Suppressor macrophage (primary cell): ENCODE data around the gene ARL8B.
"Not testable (repeated sequence)": the region's sequence is repeated elsewhere in the genome, so short reads cannot be mapped to it uniquely, and the experiment has no call there.

Experiments
- DNase-seq, 4 experiments: peaks; one replicate each; pipeline ENCODE4 v3.0.0-alpha.2; 2020 to 2022

ARL8B gene

DNA sequence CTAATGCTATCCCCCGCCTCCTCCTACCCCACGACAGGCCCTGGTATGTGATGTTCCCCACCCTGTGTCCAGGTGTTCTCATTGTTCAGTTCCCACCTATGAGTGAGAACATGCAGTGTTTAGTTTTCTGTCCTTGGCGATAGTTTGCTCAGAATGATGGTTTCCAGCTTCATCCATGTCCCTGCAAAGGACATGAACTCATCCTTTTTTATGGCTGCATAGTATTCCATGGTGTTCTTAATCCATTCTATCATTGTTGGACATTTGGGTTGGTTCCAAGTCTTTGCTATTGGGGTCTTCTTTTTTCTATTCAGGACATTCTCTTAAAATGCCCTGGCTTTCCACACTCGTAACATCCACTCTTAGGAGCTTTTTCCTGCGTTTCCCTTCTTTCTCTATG is 25.1 kb downstream of the ARL8B start:
- not testable (repeated sequence) for DNase-seq

DNA sequence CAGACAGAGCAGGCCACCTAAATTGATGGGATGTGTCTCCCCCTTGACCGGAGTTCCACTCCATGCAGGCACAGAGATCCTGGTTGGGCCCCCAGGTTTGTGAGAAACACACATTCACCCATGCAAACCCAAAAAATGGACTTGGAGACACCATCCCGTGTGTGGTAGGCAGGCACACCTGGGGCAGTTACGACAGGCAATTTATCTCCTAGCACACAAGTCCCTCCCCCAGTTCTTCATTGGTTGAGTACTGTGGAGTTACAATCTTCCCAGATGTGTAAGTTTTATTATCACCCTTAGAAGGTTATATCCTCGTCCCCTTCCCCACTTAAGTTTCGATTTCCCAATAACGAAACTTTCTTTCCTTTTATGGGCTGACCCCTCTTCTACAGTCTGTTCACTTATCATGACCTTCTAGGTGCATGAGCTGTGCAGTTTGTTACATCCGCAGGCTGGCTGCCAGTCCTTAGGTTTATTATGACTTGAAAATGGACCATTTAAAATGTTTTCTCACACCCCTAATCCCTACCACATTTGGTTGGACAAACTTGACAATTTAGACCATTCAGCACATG is 27.3 kb downstream of the ARL8B start:
- DNase-seq, result no peak

- DNase-seq, result no peak
Observed at GRCh38 chr3:5151586-5151985, 29.5 kb downstream of the ARL8B start.

DNA sequence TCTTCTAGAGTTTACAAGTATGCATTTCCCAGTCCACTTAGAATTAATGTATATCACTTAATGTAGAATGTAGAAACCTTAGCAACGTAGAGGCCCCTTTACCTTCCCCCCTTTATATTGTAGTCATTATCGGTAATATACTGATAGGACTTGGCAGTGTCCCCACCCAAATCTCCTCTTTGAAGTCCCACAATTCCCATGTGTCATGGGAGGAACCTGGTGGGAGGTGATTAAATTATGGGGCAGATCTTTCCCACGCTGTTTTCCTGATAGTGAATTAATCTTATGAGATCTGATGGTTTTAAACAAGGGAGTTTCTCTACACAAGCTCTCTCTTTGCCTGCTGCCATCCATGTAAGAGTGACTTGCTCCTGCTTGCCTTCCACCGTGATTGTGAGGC is 31.0 kb downstream of the ARL8B start:
- no peak for DNase-seq

GRCh38 chr3:5155241-5155640 is 33.1 kb downstream of the ARL8B start:
- no peak for DNase-seq

- DNase-seq, result no peak
Observed at GRCh38 chr3:5160321-5160720, 38.2 kb downstream of the ARL8B start.

DNA sequence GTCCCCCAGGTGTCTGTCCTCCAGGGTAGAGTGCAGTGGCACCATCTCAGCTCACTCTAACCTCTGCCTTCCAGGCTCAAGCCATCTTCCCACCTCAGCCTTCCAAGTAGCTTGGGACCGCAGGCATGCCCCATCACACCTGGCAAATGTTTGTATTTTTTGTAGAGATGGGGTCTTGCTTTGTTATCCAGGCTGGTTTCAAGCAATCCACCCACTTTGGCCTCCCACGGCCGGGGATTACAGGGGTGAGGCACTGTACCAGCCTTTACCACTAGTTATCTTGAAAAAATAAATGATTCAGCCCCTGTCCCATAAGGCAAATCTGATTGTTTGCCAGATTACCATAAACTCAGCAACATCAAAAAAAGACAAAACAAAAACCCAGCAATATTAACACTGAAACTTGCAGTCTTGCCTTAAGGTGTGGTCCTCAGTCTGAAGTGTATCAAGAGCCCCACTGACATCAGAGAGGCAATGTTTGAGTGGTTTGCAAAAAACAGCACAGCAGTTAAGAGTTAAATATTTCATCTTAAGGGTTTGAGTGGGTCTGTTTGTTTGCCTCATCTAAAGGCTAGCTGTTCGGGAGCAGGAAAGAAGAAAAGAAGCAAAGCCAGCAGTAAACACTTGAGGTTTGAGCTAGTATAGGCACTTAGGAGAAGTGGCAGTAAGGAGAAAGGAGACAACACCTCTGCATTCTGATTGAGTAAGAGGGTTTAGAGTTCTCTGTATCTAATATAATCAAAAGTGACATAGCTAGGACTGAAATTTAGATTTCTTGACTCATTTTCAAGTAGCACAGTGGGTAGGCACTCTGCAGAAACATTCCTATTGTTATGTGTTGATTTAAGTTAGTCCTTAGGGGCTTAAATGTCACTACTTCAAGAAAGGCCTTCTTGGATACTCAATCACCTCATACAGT is 39.1 kb downstream of the ARL8B start:
- peak in 2 of 4 experiments; percentile 32 to 38 for DNase-seq

GRCh38 chr3:5162102-5162501 is 40.0 kb downstream of the ARL8B start:
- no peak for DNase-seq

- DNase-seq, result no peak
Observed at GRCh38 chr3:5165698-5166097, 43.6 kb downstream of the ARL8B start.

GRCh38 chr3:5166846-5167245 is 44.8 kb downstream of the ARL8B start:
- DNase-seq, result no peak

DNA sequence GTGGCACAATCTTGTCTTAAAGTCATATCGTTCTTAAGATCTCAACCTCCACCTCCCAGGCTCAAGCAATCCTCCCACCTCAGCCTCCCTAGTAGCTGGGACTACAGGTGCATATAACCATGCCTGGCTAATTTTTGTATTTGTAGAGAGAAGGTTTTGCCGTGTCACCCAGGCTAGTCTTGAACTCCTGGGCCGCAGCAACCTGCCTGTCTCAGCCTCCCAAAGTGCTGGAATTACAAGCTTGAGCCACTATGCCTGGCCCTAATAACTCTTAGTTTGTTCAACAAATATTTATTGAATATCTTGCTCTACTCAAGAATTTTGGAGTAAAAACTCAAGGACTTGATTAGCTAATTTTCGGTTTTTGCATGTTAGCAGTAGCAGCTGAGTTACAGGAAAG is 46.0 kb downstream of the ARL8B start:
- DNase-seq, result no peak

- peak in 1 of 4 experiments; percentile 19 for DNase-seq
Observed at GRCh38 chr3:5169807-5170206, 47.7 kb downstream of the ARL8B start.

DNA sequence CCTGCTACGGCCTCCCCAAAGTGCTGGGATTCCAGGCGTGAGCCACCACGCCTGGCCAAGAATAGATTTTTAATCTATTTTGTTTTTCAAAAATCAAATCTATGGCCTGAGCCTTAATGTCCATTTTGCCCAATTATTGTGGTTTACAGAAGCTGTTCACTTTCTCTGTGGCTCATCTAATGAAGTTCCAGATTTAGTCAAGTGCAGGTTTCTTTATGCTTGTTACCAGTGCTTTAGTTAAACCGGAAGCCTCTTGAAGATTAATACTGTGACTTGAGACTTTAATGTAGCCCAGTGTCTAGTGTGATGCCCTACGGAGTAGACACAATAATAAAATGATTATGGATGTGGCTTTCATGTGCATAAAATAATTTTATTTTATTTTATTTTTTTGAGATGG is 48.9 kb downstream of the ARL8B start:
- DNase-seq, result no peak

- no peak for DNase-seq
Observed at GRCh38 chr3:5172018-5172417, 49.9 kb downstream of the ARL8B start.

DNA sequence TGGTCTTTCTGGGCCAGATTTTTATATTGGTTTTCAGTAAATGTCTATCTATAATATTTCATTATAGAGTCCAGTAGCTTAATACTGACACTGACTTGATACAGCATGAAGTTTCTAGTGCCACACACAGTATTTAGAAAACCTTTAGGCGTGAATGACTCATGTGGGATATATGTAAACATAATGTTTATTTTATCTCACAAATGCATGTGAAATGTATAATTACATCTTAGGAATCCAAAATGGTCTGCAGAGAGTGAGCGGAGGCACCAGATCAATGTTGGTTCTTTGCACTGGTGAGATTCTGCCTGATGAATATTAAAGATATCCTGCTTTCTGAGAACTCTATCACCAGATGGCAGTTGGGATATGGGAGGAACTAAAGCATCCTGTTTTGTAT is 56.9 kb downstream of the ARL8B start:
- DNase-seq, result not testable (repeated sequence)

DNA sequence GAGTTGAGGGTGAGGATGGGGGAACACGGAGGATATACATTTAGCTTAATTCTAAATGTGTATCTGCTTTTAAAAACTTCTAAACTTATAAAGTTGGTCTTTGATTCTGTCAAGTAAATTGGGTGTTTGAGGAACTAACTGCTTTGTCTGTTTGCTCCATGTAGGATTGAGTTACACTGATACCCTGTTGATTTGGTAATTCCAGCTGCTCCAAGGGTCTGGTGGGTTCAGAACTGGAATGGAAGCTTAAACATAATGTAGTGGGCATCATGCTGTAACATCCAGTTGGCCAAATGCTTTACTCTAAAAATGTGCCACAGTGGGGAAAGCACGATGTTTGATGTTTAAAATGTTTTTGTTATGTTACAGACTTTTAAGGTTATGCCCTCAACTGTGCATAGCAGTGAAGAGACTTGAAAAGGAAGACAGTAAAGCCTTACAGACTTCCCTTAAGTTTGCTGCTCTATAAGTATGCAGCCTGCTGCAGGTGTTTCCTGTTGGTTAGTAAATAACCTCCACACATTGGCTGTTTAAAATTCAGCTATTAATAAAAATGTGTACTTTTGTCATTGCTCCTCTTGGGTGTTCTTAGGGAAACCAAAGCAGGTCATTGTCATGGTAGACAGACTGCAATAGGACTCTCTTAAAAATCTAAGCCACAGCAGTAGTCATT is 59.5 kb downstream of the ARL8B start:
- DNase-seq, result no peak

DNA sequence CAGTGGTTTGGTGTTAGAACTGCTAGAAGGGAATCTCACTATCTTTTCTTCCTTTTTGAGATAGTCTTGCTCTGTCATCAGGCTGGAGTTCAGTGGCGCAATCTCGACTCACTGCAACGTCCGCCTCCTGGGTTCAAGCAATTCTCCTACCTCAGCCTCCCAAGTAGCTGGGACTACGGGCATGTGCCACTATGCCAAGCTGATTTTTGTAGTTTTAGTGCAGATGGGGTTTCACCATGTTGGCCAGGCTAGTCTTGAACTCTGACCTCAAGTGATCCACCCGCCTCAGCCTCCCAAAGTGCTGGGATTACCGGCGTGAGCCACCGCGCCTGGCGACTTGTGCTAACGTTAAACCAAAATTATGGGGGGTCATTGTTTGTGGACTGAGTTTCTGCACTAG is 61.6 kb downstream of the ARL8B start:
- DNase-seq, result peak in 1 of 4 experiments; percentile 29

- no peak for DNase-seq
Observed at GRCh38 chr3:5184499-5184898, 62.4 kb downstream of the ARL8B start.

GRCh38 chr3:5185093-5185673 is 63.1 kb downstream of the ARL8B start:
- no peak for DNase-seq

GRCh38 chr3:5186089-5186857 is 64.2 kb downstream of the ARL8B start:
- DNase-seq, result peak; percentile 87 to 96 (median 90)

DNA sequence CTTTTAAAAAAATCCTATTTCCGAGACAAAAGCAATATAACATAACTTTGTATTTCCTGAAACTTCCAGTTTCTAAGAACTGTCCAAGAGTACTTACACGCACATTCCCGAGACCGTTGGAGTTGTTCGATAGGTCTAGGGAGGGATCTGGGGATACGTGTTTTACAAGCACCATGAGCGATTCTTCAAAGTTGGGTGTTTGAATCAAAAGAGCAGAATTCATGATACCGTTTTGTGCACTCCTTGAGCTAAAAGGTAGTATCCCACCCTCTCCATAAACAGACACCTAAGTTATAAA is 64.7 kb downstream of the ARL8B start:
- DNase-seq, result peak; percentile 20 to 46 (median 26)

GRCh38 chr3:5187156-5187919 is 65.2 kb downstream of the ARL8B start, which contains the start of gene EDEM1:
Gene EDEM1 (plus strand): TSS chr3:5187707. CDS start chr3:5187806, 99 bp downstream.
- peak; percentile 98 to 100 (median 99) for DNase-seq
